ENCODE results near the gene CBX8. TPM values are rescaled to one million over a fixed set of nuclear protein-coding genes. Genes with fewer than 3 reads are reported as not detected.

CBX8 gene
- total and polyA plus RNA-seq, 2 of the 13 experiments (the other 11 are each of a cell fraction or from before 2014, with no cell fraction given) = 0.34 to 12.6 TPM

- TF ChIP-seq ZNF530 (CRISPR knock-in tag; IDR thresholded peaks at IDR 0.05; ENCODE audit: low read depth) (no peak), PAWR (CRISPR knock-in tag; IDR thresholded peaks at IDR 0.05; ENCODE audit: borderline replicate concordance) (no peak), RNF2 (conservative IDR thresholded peaks at IDR 0.05; ENCODE audit: low read depth) (peak; percentile 68), PITX1 (CRISPR knock-in tag; IDR thresholded peaks at IDR 0.05) (no peak; the same call in 1 of the 2 replicates), ZNF251 (CRISPR knock-in tag; IDR thresholded peaks at IDR 0.05) (no peak), ZNF33B (CRISPR knock-in tag; IDR thresholded peaks at IDR 0.05) (no peak), ZNF432 (CRISPR knock-in tag; IDR thresholded peaks at IDR 0.05; ENCODE audit: borderline replicate concordance) (no peak), ZNF709 (CRISPR knock-in tag; IDR thresholded peaks at IDR 0.05) (peak; percentile 74; the same call in 1 of the 2 replicates), GMEB2 (CRISPR knock-in tag; IDR thresholded peaks at IDR 0.05; ENCODE audit: low read depth) (no peak), ZBTB37 (CRISPR knock-in tag; IDR thresholded peaks at IDR 0.05) (no peak), DBP (CRISPR knock-in tag; IDR thresholded peaks at IDR 0.05; ENCODE audit: not compliant biosample characterization) (no peak), TARDBP (CRISPR knock-in tag; IDR thresholded peaks at IDR 0.05) (no peak), GATAD2A (CRISPR knock-in tag; IDR thresholded peaks at IDR 0.05) (peak; percentile 66), ZFP36 (IDR thresholded peaks at IDR 0.05; ENCODE audit: borderline replicate concordance, low read depth, low read length, partially characterized antibody) (no peak), TP53 (CRISPR knock-in tag; conservative IDR thresholded peaks at IDR 0.05) (no peak), IRF2 (CRISPR knock-in tag; IDR thresholded peaks at IDR 0.05) (peak; percentile 61; the same call in 1 of the 2 replicates), PPARG (CRISPR knock-in tag; conservative IDR thresholded peaks at IDR 0.05) (0 out of 2 replicates have a peak, but pooled peaks have one; percentile 32), HOXA3 (CRISPR knock-in tag; IDR thresholded peaks at IDR 0.05) (no peak), ARNT (IDR thresholded peaks at IDR 0.05) (no peak), KDM4B (CRISPR knock-in tag; IDR thresholded peaks at IDR 0.05) (no peak; the same call in 1 of the 2 replicates), PRPF4 (IDR thresholded peaks at IDR 0.05; ENCODE audit: low read depth, low read length, poor library complexity, severe bottlenecking) (no peak), SIN3A (IDR thresholded peaks at IDR 0.05; ENCODE audit: borderline replicate concordance, low read depth, low read length) (no peak), MIXL1 (CRISPR knock-in tag; IDR thresholded peaks at IDR 0.05) (peak; percentile 66; the same call in 1 of the 2 replicates)
- TF ChIP-seq, protein P1, sequence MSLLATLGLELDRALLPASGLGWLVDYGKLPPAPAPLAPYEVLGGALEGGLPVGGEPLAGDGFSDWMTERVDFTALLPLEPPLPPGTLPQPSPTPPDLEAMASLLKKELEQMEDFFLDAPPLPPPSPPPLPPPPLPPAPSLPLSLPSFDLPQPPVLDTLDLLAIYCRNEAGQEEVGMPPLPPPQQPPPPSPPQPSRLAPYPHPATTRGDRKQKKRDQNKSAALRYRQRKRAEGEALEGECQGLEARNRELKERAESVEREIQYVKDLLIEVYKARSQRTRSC (CRISPR knock-in tag; IDR thresholded peaks at IDR 0.05; ENCODE audit: low read depth) = no peak
- TF ChIP-seq, protein P2, sequence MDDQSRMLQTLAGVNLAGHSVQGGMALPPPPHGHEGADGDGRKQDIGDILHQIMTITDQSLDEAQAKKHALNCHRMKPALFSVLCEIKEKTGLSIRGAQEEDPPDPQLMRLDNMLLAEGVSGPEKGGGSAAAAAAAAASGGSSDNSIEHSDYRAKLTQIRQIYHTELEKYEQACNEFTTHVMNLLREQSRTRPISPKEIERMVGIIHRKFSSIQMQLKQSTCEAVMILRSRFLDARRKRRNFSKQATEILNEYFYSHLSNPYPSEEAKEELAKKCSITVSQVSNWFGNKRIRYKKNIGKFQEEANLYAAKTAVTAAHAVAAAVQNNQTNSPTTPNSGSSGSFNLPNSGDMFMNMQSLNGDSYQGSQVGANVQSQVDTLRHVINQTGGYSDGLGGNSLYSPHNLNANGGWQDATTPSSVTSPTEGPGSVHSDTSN (CRISPR knock-in tag; IDR thresholded peaks at IDR 0.05; ENCODE audit: borderline replicate concordance) = no peak
- TF ChIP-seq, protein P3, sequence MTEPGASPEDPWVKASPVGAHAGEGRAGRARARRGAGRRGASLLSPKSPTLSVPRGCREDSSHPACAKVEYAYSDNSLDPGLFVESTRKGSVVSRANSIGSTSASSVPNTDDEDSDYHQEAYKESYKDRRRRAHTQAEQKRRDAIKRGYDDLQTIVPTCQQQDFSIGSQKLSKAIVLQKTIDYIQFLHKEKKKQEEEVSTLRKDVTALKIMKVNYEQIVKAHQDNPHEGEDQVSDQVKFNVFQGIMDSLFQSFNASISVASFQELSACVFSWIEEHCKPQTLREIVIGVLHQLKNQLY (CRISPR knock-in tag; IDR thresholded peaks at IDR 0.05) = no peak
Measured at GRCh38 chr17:79808763-79809529, 12.1 kb upstream of the CBX8 start (continued).

Data from HepG2 (cell line).